GM21723 (cell line): ENCODE measurements around the gene INTS6L.
A peak's percentile ranks its signal among the peaks of the same experiment; 100 is the strongest.
"Not testable (repeated sequence)": the region's sequence is repeated elsewhere in the genome, so short reads cannot be mapped to it uniquely, and the experiment has no call there.

ENCODE experiments used
- ATAC-seq: cut with Tn5 transposase; IDR thresholded peaks from one replicate; pipeline ENCODE4 v1.9.1; 2021; ENCODE audit warnings: mild to moderate bottlenecking, moderate library complexity; ENCODE audit not compliant: unreplicated experiment

The INTS6L gene

DNA sequence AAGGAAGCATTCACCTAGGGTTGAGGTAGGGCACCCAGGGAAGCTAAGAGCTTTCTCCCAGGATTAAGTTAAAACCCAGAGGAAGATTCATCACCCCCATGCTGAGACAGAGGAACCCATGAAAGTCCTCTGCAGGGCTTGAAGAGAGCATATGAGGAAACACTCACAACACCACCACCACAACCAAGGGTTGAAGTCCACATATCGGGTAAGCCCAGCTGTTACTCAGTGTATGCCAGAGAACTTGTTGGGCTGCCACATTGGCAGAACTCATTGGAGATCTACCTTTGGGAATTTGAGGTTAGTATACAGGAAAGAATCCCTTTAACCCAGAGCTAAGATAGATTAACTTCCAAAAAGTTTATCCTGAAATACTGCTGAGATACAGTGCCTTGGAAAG, 75.1 kb downstream of the INTS6L start:
- no peak for ATAC-seq

DNA sequence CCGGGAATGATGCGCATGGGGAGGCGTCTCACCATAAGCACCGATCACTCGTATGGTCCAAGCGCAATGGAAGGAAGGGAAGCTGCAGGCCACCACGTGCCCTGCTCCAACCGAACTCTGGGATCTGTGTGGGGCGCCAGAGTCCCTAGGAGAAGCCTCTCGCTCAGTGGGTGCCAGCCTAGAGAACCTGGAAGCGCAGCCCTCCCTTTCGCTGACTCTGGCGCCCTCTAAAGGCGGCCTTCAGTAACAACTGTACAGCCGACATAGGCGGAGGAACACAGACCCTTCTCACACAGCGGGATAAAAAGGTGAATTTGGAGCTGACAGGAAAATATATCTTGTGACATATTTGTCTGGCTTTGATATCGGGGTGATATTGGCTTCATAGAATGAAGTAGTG, 76.0 kb downstream of the INTS6L start:
- ATAC-seq: peak; percentile 60

DNA sequence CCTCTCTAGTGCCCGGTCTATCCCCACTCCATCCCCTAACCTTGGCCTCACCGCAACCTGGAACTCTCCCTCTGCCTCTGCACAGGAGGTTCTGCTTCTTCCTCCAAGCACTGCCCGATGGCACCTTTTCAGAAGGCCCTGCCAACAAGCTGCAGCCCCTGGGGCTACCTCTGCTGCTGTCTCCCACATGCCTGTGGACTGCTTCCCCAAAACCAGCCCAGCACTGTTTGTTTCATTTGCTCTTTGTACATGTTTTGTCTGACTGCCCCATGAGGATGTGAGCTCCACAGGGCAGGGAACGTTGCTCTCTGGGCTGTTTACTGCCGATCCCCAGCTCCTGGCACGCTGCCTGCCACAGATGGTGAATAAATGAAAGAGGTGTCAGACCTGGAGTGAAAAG, 85.4 kb downstream of the INTS6L start:
- no peak for ATAC-seq

DNA sequence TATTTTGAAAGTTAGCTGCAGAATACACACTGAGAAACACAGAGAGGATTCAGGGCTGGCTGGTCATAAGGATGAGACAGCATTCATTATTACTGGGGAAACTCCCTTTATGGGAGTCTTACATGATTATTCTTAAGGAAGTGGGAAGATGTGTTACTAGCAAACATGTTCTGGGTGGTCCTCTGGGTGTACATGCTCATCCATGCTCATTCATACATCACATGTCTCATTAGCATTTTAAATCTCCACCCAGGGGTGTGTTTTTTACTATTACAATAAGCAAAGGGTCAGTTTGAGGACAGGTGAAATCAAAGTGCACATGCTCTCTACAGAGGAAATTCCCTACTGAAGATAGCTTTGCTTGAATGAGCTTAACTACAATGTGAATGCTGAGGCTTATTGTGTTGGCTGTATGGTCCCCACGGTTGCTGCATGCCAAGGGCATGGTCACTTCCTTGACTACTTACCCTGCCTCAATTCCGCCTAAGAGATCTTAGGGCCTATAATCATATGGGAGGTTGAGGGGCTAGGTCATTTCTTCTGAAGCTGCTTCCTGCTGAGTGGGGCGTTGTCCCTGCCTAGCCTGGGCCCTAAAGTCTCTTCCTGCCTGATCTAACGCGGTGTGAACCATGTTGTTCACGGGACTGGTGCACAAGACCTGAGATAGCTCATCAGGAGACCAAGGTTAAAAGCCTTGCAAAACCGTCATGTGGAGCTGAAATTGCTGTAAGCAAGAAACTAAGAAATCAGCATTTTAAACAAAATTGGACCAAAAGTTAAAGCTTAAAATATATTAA, 104.1 kb downstream of the INTS6L start:
- not testable (repeated sequence) for ATAC-seq

DNA sequence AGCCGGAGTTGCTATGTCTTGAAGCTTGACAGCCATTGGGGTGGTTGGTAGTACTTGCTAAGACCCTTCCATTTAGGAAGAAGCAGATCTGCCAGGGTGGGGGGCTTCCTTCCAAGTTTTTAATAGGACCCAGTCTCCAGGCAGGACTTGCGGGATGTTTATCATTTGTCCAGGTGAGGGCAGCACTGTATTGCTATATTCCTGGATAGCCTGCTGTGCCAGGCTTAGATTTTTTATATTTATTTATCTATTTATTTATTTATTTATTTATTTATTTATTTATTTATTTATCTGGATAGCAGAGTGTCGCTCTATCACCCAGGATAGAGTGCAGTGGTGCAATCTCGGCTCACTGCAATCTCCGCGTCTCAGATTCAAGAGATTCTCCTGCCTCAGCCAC, 105.5 kb downstream of the INTS6L start:
- ATAC-seq: no peak

DNA sequence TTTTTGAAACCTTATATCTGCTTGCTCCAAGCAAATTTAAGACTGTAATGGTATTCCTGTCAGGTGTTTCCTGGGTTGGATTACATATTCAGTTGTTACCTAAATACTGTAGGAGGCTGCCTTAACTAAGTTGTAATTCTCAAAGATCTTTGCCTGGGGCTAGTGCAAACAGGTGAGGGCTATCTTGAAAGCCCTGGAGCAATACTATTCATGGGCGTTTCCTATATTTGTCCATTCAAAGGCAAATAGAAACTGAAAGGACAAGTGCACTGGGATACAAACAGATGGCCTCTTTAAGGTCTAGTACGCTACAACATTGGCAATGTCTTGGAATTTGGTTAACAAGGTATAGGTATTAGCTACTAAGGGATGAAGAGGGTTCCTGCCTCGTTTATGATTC, 108.9 kb downstream of the INTS6L start:
- ATAC-seq: no peak
